ENCODE data around the gene GTF2A1L. TPM values are rescaled to one million over a fixed set of nuclear protein-coding genes. Genes with fewer than 3 reads are reported as not detected.
"Not testable (repeated sequence)": the region's sequence is repeated elsewhere in the genome, so short reads cannot be mapped to it uniquely, and the experiment has no call there.

Gene GTF2A1L
- total and polyA plus RNA-seq, 2 experiments from 2014 or later, result 0.65 to 0.94 TPM

- Mint-ChIP-seq H3K4me3 (no peak overlapping the region), H3K27ac (no peak overlapping the region), H3K4me1 (no peaks in the 10 kb centered on the region), H3K9me3 (peaks cover 3% of the 10 kb centered on the region; the same call in 2 of the 3 replicates), H3K36me3 (ENCODE audit: low read depth) (peaks cover 3% of the 10 kb centered on the region; the same call in 1 of the 3 replicates), H3K27me3 (ENCODE audit: insufficient read depth, low read depth, poor library complexity) (no peaks in the 10 kb centered on the region)
- DNase-seq (ENCODE audit: low spot score), result no peak
- no peak for TF ChIP-seq ETS1 (IDR thresholded peaks at IDR 0.05)
- TF ChIP-seq CREB1 (CRISPR knock-in tag; IDR thresholded peaks at IDR 0.05; ENCODE audit: low read depth), result no peak
- no peak for TF ChIP-seq STAT1 (IDR thresholded peaks at IDR 0.05; ENCODE audit: unreplicated experiment)
- no peak for TF ChIP-seq CTCF (conservative IDR thresholded peaks at IDR 0.05; ENCODE audit: low read depth in 2 of 2)
- TF ChIP-seq ZNF462 (CRISPR knock-in tag; IDR thresholded peaks at IDR 0.05), result no peak
- TF ChIP-seq JUNB (IDR thresholded peaks at IDR 0.05; ENCODE audit: unreplicated experiment), result no peak
- no peak for TF ChIP-seq EZH2 (IDR thresholded peaks at IDR 0.05; ENCODE audit: low read depth, unreplicated experiment)
- no peak for TF ChIP-seq REST (IDR thresholded peaks at IDR 0.05; ENCODE audit: unreplicated experiment)
- TF ChIP-seq EZH2phosphoT487 (IDR thresholded peaks at IDR 0.05; ENCODE audit: unreplicated experiment), result no peak
- no peak for TF ChIP-seq ZNF114 (CRISPR knock-in tag; IDR thresholded peaks at IDR 0.05)
- Histone ChIP-seq H3K27ac (ENCODE audit: low read depth) (no peak overlapping the region), H3K36me3 (ENCODE audit: insufficient read depth) (no peaks in the 10 kb centered on the region), H2AFZ (no peak overlapping the region), H3F3A (replicated peaks; ENCODE audit: low read depth) (no peaks in the 10 kb centered on the region), H3K4me1 (ENCODE audit: insufficient read depth) (no peaks in the 10 kb centered on the region), H3K4me3 (no peak overlapping the region), H3K4me2 (no peak overlapping the region), H3K9me2 (ENCODE audit: insufficient read depth) (no peaks in the 10 kb centered on the region), H4K20me1 (replicated peaks; ENCODE audit: insufficient read depth) (no peaks in the 10 kb centered on the region), H3K27me3 (ENCODE audit: insufficient read depth) (no peaks in the 10 kb centered on the region), H3K79me2 (replicated peaks; ENCODE audit: insufficient read depth) (no peaks in the 10 kb centered on the region)
- no peak for ATAC-seq
These were observed 2.9 kb downstream of the GTF2A1L start for GRCh38 chr2:48620604-48621003.

- H3K36me3 ChIP-seq (ENCODE audit: insufficient read depth); H3K79me2 ChIP-seq (replicated peaks; ENCODE audit: insufficient read depth); H3F3A ChIP-seq (replicated peaks; ENCODE audit: low read depth); DNase-seq (ENCODE audit: low spot score); H3K9me2 ChIP-seq (ENCODE audit: insufficient read depth); H3K4me2 ChIP-seq; H3K4me3 Mint-ChIP-seq; H3K27ac ChIP-seq (ENCODE audit: low read depth); H3K4me3 ChIP-seq; H3K4me1 ChIP-seq (ENCODE audit: insufficient read depth); H3K27ac Mint-ChIP-seq; H4K20me1 ChIP-seq (replicated peaks; ENCODE audit: insufficient read depth); H3K36me3 Mint-ChIP-seq (ENCODE audit: low read depth); H3K4me1 Mint-ChIP-seq; H3K27me3 ChIP-seq (ENCODE audit: insufficient read depth); H3K27me3 Mint-ChIP-seq (ENCODE audit: insufficient read depth, low read depth, poor library complexity); H2AFZ ChIP-seq; ATAC-seq: not testable (repeated sequence)
- peaks cover 15% of the 10 kb centered on the region; the same call in 2 of the 3 replicates for H3K9me3 Mint-ChIP-seq
These were observed 5.0 kb downstream of the GTF2A1L start for GRCh38 chr2:48622691-48623090.
